GM12878 (cell line): ENCODE data around the gene STX8.

ENCODE experiments used
- EGR1 ChIP-seq, 2 experiments: IDR thresholded peaks; 1 replicate in 1 of 2; 2 replicates in 1 of 2; pipeline ENCODE4 v1.6.1; 2011 to 2012; ENCODE audit warnings: low read depth in 2 of 2, low read length in 2 of 2, borderline replicate concordance in 1 of 2, mild to moderate bottlenecking in 1 of 2, moderate library complexity in 1 of 2
- EP300 ChIP-seq, 2 experiments: fragments of 150-350 bp in 1 of 2; IDR thresholded peaks; 2 replicates each; pipeline ENCODE4 v1.6.1; 2011 to 2012; ENCODE audit warnings: low read depth in 2 of 2, low read length in 2 of 2, borderline replicate concordance in 1 of 2, improper control_type of control experiment in 1 of 2, inconsistent platforms in 1 of 2; ENCODE audit not compliant: control insufficient read depth in 1 of 2
- EZH2 ChIP-seq: IDR thresholded peaks from 2 replicates; pipeline ENCODE4 v1.6.1; 2012; ENCODE audit warnings: low read depth, mild to moderate bottlenecking, control low read depth, inconsistent platforms, low read length, borderline replicate concordance; ENCODE audit not compliant: control insufficient read depth
- LARP7 ChIP-seq: fragments of 450-650 bp; IDR thresholded peaks from 2 replicates; pipeline ENCODE4 v1.6.1; 2017; ENCODE audit warnings: mild to moderate bottlenecking
- MYC ChIP-seq: IDR thresholded peaks from 2 replicates; pipeline ENCODE4 v1.6.1; 2011; ENCODE audit warnings: mild to moderate bottlenecking, low read length, moderate library complexity, inconsistent platforms; ENCODE audit not compliant: insufficient read depth, insufficient replicate concordance, insufficient read length, severe bottlenecking
- NR2C1 ChIP-seq: fragments of 450-650 bp; IDR thresholded peaks from 2 replicates; pipeline ENCODE4 v1.6.1; 2017; ENCODE audit warnings: antibody characterized with exemption, mild to moderate bottlenecking, moderate library complexity
- POLR2A ChIP-seq: IDR thresholded peaks from 2 replicates; pipeline ENCODE4 v1.6.1; 2011; ENCODE audit warnings: low read depth, mild to moderate bottlenecking, low read length
- SPI1 ChIP-seq: IDR thresholded peaks from 2 replicates; pipeline ENCODE4 v1.6.1; 2011; ENCODE audit warnings: low read depth, mild to moderate bottlenecking, low read length, moderate library complexity, borderline replicate concordance; ENCODE audit not compliant: insufficient read depth
- SRF ChIP-seq, 2 experiments: IDR thresholded peaks; 2 replicates each; pipeline ENCODE4 v1.6.1; 2011; ENCODE audit warnings: low read depth in 2 of 2, low read length in 2 of 2, mild to moderate bottlenecking in 1 of 2, moderate library complexity in 1 of 2
- ZNF207 ChIP-seq: fragments of 450-650 bp; IDR thresholded peaks from 2 replicates; pipeline ENCODE4 v1.6.1; 2014; ENCODE audit warnings: antibody characterized with exemption, mild to moderate bottlenecking, borderline replicate concordance
- TF ChIP-seq, protein P1 (sequence below): IDR thresholded peaks from 2 replicates; pipeline ENCODE4 v1.6.1; 2011; ENCODE audit warnings: low read depth, low read length, improper control_type of control experiment, borderline replicate concordance
- TF ChIP-seq, protein P2 (sequence below), 3 experiments: IDR thresholded peaks in 2 of 3; conservative IDR thresholded peaks in 1 of 3; 2 replicates each; pipeline ENCODE4 v1.5.1; 2011; ENCODE audit warnings: low read depth in 3 of 3, low read length in 3 of 3, mild to moderate bottlenecking in 3 of 3, control low read depth in 2 of 3, moderate library complexity in 2 of 3, inconsistent platforms in 1 of 3, mixed read lengths in 1 of 3; ENCODE audit not compliant: control insufficient read depth in 2 of 3, insufficient read depth in 1 of 3; ENCODE audit errors: extremely low read depth in 1 of 3
- TF ChIP-seq, protein P3 (sequence below): IDR thresholded peaks from 2 replicates; pipeline ENCODE4 v1.6.1; 2011; ENCODE audit warnings: borderline replicate concordance, low read depth, mild to moderate bottlenecking, moderate library complexity, mixed read lengths, low read length; ENCODE audit not compliant: insufficient read depth; ENCODE audit errors: extremely low read length
- TF ChIP-seq, protein P4 (sequence below): fragments of 450-650 bp; formaldehyde crosslinking; IDR thresholded peaks from 2 replicates; pipeline ENCODE4 v1.4.0; 2022; ENCODE audit warnings: mild to moderate bottlenecking, moderate library complexity

DNA sequence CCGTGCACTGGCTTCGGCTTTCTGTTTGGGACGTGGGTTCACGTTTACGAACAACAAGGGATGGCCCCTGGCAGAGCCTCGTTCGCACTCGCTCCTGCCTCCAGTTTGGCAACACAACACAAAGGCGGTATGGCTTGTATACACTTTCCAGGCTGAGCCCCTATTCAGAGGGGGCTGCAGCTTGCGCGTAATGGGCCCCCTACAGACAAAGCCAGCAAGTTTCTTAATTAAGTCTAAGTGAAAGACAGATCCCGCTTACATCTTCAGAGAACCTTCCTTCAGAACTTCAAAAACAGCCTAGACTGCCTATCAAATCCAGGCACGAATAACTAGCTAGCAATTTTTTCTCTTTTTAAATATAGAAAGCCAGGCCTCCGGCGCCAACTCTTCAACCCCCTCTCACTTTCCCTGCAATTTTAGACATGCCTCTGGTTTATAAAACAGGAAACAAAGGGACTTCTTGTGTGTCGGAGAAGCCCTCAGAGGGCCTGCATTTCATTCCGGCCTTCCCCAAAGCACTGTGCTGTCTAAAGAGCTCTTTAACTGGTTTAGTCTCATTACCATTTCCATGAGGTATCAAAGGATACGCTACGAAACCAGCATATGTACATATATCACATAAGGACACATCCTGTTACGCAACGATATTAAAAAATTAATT is 244.9 kb downstream of the STX8 start:
- TF ChIP-seq LARP7 (no peak), EGR1 (IDR thresholded peaks at IDR 0.05; ENCODE audit: borderline replicate concordance in 1 of 2, low read depth in 2 of 2, low read length in 2 of 2) (no peak), ZNF207 (no peak), SPI1 (no peak), MYC (no peak), NR2C1 (no peak), SRF (IDR thresholded peaks at IDR 0.05; ENCODE audit: low read depth in 2 of 2, low read length in 2 of 2) (no peak), EP300 (IDR thresholded peaks at IDR 0.05; ENCODE audit: borderline replicate concordance in 1 of 2, control insufficient read depth in 1 of 2, low read depth in 2 of 2, low read length in 2 of 2) (no peak), POLR2A (no peak), EZH2 (no peak)
- TF ChIP-seq, protein P1, sequence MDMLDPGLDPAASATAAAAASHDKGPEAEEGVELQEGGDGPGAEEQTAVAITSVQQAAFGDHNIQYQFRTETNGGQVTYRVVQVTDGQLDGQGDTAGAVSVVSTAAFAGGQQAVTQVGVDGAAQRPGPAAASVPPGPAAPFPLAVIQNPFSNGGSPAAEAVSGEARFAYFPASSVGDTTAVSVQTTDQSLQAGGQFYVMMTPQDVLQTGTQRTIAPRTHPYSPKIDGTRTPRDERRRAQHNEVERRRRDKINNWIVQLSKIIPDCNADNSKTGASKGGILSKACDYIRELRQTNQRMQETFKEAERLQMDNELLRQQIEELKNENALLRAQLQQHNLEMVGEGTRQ = no peak
- TF ChIP-seq, protein P2, sequence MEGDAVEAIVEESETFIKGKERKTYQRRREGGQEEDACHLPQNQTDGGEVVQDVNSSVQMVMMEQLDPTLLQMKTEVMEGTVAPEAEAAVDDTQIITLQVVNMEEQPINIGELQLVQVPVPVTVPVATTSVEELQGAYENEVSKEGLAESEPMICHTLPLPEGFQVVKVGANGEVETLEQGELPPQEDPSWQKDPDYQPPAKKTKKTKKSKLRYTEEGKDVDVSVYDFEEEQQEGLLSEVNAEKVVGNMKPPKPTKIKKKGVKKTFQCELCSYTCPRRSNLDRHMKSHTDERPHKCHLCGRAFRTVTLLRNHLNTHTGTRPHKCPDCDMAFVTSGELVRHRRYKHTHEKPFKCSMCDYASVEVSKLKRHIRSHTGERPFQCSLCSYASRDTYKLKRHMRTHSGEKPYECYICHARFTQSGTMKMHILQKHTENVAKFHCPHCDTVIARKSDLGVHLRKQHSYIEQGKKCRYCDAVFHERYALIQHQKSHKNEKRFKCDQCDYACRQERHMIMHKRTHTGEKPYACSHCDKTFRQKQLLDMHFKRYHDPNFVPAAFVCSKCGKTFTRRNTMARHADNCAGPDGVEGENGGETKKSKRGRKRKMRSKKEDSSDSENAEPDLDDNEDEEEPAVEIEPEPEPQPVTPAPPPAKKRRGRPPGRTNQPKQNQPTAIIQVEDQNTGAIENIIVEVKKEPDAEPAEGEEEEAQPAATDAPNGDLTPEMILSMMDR (IDR thresholded peaks at IDR 0.05 in 2 of 3, conservative IDR thresholded peaks at IDR 0.05 in 1 of 3; ENCODE audit: control insufficient read depth in 2 of 3, extremely low read depth in 1 of 3, insufficient read depth in 1 of 3, low read depth in 3 of 3, low read length in 3 of 3) = no peak
- TF ChIP-seq, protein P3, sequence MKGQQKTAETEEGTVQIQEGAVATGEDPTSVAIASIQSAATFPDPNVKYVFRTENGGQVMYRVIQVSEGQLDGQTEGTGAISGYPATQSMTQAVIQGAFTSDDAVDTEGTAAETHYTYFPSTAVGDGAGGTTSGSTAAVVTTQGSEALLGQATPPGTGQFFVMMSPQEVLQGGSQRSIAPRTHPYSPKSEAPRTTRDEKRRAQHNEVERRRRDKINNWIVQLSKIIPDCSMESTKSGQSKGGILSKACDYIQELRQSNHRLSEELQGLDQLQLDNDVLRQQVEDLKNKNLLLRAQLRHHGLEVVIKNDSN = no peak
- TF ChIP-seq, protein P4, sequence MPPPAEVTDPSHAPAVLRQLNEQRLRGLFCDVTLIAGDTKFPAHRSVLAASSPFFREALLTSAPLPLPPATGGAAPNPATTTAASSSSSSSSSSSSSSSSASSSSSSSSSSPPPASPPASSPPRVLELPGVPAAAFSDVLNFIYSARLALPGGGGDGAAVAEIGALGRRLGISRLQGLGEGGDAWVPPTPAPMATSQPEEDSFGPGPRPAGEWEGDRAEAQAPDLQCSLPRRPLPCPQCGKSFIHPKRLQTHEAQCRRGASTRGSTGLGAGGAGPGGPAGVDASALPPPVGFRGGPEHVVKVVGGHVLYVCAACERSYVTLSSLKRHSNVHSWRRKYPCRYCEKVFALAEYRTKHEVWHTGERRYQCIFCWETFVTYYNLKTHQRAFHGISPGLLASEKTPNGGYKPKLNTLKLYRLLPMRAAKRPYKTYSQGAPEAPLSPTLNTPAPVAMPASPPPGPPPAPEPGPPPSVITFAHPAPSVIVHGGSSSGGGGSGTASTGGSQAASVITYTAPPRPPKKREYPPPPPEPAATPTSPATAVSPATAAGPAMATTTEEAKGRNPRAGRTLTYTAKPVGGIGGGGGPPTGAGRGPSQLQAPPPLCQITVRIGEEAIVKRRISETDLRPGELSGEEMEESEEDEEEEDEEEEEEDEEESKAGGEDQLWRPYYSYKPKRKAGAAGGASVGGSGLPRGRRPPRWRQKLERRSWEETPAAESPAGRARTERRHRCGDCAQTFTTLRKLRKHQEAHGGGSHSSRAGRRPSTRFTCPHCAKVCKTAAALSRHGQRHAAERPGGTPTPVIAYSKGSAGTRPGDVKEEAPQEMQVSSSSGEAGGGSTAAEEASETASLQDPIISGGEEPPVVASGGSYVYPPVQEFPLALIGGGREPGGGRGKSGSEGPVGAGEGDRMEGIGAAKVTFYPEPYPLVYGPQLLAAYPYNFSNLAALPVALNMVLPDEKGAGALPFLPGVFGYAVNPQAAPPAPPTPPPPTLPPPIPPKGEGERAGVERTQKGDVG = no peak
